ENCODE data around the gene RAB3C. TPM values are rescaled to one million over a fixed set of nuclear protein-coding genes. Genes with fewer than 3 reads are reported as not detected.
"Not testable (repeated sequence)": the region's sequence is repeated elsewhere in the genome, so short reads cannot be mapped to it uniquely, and the experiment has no call there.

Gene RAB3C
- under 1 TPM in 3 of 4 donors, not detected in 1; 0.09 to 0.38 (median 0.21) TPM for total RNA-seq

GRCh38 chr5:58582803-58583491 lies at the start of gene RAB3C:
RAB3C (plus strand) TSS chr5:58583075; CDS start chr5:58583209, 134 bp downstream.
- Histone ChIP-seq H3K9me3 (peaks cover 0 to 3% (median 0%) of the 10 kb centered on the region in 3 donors), H3K36me3 (no peaks in the 10 kb centered on the region), H3K4me3 (peak within 1 kb of the TSS; percentile 10 to 64 (median 42)), H3K27ac (no peak within 1 kb of the TSS), H3K4me1 (peaks cover 3 to 18% (median 10%) of the 10 kb centered on the region in 3 donors), H3K27me3 (peaks cover 0 to 54% (median 0%) of the 10 kb centered on the region in 4 donors)
- intact Hi-C loops (cut with DNase I), result no loop called here
- 2% methylated on average over 21 to 22 of the region's 43 CpGs for WGBS, 2 donors
- DNase-seq, result peak; percentile 54
- TF ChIP-seq CTCF (IDR thresholded peaks at IDR 0.05) (peak in 3 of 6 experiments; percentile 7 to 28 (median 18)), POLR2A (IDR thresholded peaks at IDR 0.05) (no peak)

- H3K4me3 ChIP-seq; H3K36me3 ChIP-seq; DNase-seq; H3K4me1 ChIP-seq; H3K9me3 ChIP-seq; intact Hi-C loops (cut with DNase I); H3K27ac ChIP-seq; H3K27me3 ChIP-seq: not testable (repeated sequence)
- WGBS, 2 donors, result 82 to 90% methylated on average over 6 of the region's 9 CpGs
These were observed 40.9 kb upstream of the RAB3C start for GRCh38 chr5:58541935-58542334.

- Histone ChIP-seq H3K4me1 (no peaks in the 10 kb centered on the region), H3K27me3 (no peaks in the 10 kb centered on the region), H3K4me3 (no peak overlapping the region), H3K9me3 (no peaks in the 10 kb centered on the region), H3K27ac (no peak overlapping the region), H3K36me3 (no peaks in the 10 kb centered on the region)
- 74 to 91% methylated on average over 1 of the region's 1 CpG for WGBS, 2 donors
- DNase-seq, result no peak
- intact Hi-C loops (cut with DNase I), result no loop called here
- no peak for TF ChIP-seq CTCF (IDR thresholded peaks at IDR 0.05)
- no peak for TF ChIP-seq POLR2A (IDR thresholded peaks at IDR 0.05)
These were observed 40.2 kb upstream of the RAB3C start for GRCh38 chr5:58542709-58543108.

- TF ChIP-seq POLR2A (IDR thresholded peaks at IDR 0.05) (no peak), CTCF (IDR thresholded peaks at IDR 0.05) (no peak)
- Histone ChIP-seq H3K4me1 (no peaks in the 10 kb centered on the region), H3K4me3 (no peak overlapping the region), H3K9me3 (no peaks in the 10 kb centered on the region), H3K36me3 (no peaks in the 10 kb centered on the region), H3K27me3 (no peaks in the 10 kb centered on the region), H3K27ac (no peak overlapping the region)
- 67 to 76% methylated on average over 2 of the region's 2 CpGs for WGBS, 2 donors
- intact Hi-C loops (cut with DNase I), result no loop called here
- DNase-seq, result no peak
These were observed 39.2 kb upstream of the RAB3C start for GRCh38 chr5:58543723-58544122.

- no peak overlapping the region for H3K27ac ChIP-seq
These were observed 38.7 kb upstream of the RAB3C start for GRCh38 chr5:58544195-58544594.

More at GRCh38 chr5:58544195-58544594, 38.7 kb upstream of the RAB3C start:
- H3K4me1 ChIP-seq, result no peaks in the 10 kb centered on the region
- 35 to 45% methylated on average over 1 of the region's 1 CpG for WGBS, 2 donors
- DNase-seq, result no peak
- TF ChIP-seq POLR2A (IDR thresholded peaks at IDR 0.05) (no peak), CTCF (IDR thresholded peaks at IDR 0.05) (no peak)
- no peak overlapping the region for H3K4me3 ChIP-seq
- H3K27me3 ChIP-seq, result no peaks in the 10 kb centered on the region
- H3K36me3 ChIP-seq, result no peaks in the 10 kb centered on the region
- intact Hi-C loops (cut with DNase I), result no loop called here
- no peaks in the 10 kb centered on the region for H3K9me3 ChIP-seq
